Neural cell (in vitro differentiated cells): ENCODE measurements around the gene ATOH8. TPM values are rescaled to one million over a fixed set of nuclear protein-coding genes. Genes with fewer than 3 reads are reported as not detected.

Source experiments
- H2AFZ ChIP-seq: fragments of 200-600, 300-800 bp; sonication (generic), shearing (Covaris generic); 2 replicates; pipeline ENCODE4 v1.6.0; 2014; ENCODE audit warnings: low read depth, mild to moderate bottlenecking, antibody characterized with exemption, low read length, moderate library complexity
- H3F3A ChIP-seq: fragments of 200-600 bp; shearing (Covaris generic); 2 replicates; pipeline ENCODE4 v1.6.1; 2016; ENCODE audit warnings: mild to moderate bottlenecking, moderate library complexity, mixed read lengths, antibody characterized with exemption, low read length; ENCODE audit not compliant: insufficient read depth, poor library complexity, severe bottlenecking
- H3K27ac ChIP-seq: fragments of 200-600, 300-800 bp; sonication (generic), shearing (Covaris generic); 2 replicates; pipeline ENCODE4 v1.5.1; 2014; ENCODE audit warnings: mild to moderate bottlenecking, low read length, moderate library complexity
- H3K27me3 ChIP-seq: fragments of 300-800, 200-600 bp; sonication (generic), shearing (Covaris generic); 2 replicates; pipeline ENCODE4 v1.6.0; 2014; ENCODE audit warnings: mild to moderate bottlenecking, low read depth, low read length, moderate library complexity; ENCODE audit not compliant: insufficient read depth
- H3K36me3 ChIP-seq: fragments of 300-800, 200-600 bp; sonication (generic), shearing (Covaris generic); 2 replicates; pipeline ENCODE4 v1.5.1; 2014; ENCODE audit warnings: mild to moderate bottlenecking, antibody characterized with exemption, low read length, moderate library complexity; ENCODE audit not compliant: insufficient read depth
- H3K4me2 ChIP-seq: fragments of 300-800, 200-600 bp; sonication (generic), shearing (Covaris generic); 2 replicates; pipeline ENCODE4 v1.6.0; 2014; ENCODE audit warnings: mild to moderate bottlenecking, low read length
- H3K4me3 ChIP-seq: fragments of 300-800, 200-600 bp; sonication (generic), shearing (Covaris generic); 2 replicates; pipeline ENCODE4 v1.5.1; 2014; ENCODE audit warnings: mild to moderate bottlenecking, low read length, moderate library complexity
- H3K79me2 ChIP-seq: fragments of 200-600 bp; shearing (Covaris generic); replicated peaks from 2 replicates; pipeline ENCODE4 v1.6.0; 2014; ENCODE audit warnings: mild to moderate bottlenecking, low read length, moderate library complexity; ENCODE audit not compliant: insufficient read depth
- H3K9ac ChIP-seq: fragments of 300-800, 200-600 bp; sonication (generic), shearing (Covaris generic); 2 replicates; pipeline ENCODE4 v1.6.1; 2016; ENCODE audit warnings: mild to moderate bottlenecking, low read length, mixed read lengths
- H3K9me2 ChIP-seq: fragments of 200-600 bp; shearing (Covaris generic); 2 replicates; pipeline ENCODE4 v1.6.1; 2016; ENCODE audit warnings: mild to moderate bottlenecking, low read length, mixed read lengths; ENCODE audit not compliant: insufficient read depth
- H3K9me3 ChIP-seq: fragments of 200-600, 300-800 bp; sonication (generic), shearing (Covaris generic); 2 replicates; pipeline ENCODE4 v1.6.1; 2016; ENCODE audit warnings: mild to moderate bottlenecking, mixed run types, low read length, moderate library complexity, mixed read lengths
- H4K20me1 ChIP-seq: fragments of 200-600 bp; shearing (Covaris generic); 2 replicates; pipeline ENCODE4 v1.6.1; 2016; ENCODE audit warnings: mild to moderate bottlenecking, mixed run types; ENCODE audit not compliant: insufficient read depth
- CTCF ChIP-seq: fragments of 450-650 bp; IDR thresholded peaks from 2 replicates; pipeline ENCODE4 v1.5.1; 2014; ENCODE audit warnings: antibody characterized with exemption, mild to moderate bottlenecking, moderate library complexity; ENCODE audit not compliant: poor library complexity, severe bottlenecking
- EP300 ChIP-seq: fragments of 450-650 bp; conservative IDR thresholded peaks from 2 replicates; pipeline ENCODE4 v1.6.1; 2014; ENCODE audit warnings: antibody characterized with exemption, mild to moderate bottlenecking, moderate library complexity; ENCODE audit not compliant: poor library complexity, severe bottlenecking
- EZH2 ChIP-seq: fragments of 200-600, 300-800 bp; shearing (Covaris generic), sonication (generic); IDR thresholded peaks from 2 replicates; pipeline ENCODE4 v1.6.1; 2014; ENCODE audit warnings: antibody characterized with exemption, low read length, borderline replicate concordance, mild to moderate bottlenecking; ENCODE audit not compliant: insufficient read depth, poor library complexity, severe bottlenecking
- MXI1 ChIP-seq: fragments of 450-650 bp; conservative IDR thresholded peaks from 2 replicates; pipeline ENCODE4 v1.6.1; 2014; ENCODE audit warnings: antibody characterized with exemption, mild to moderate bottlenecking; ENCODE audit not compliant: poor library complexity, severe bottlenecking
- POLR2AphosphoS5 ChIP-seq: IDR thresholded peaks from 2 replicates; pipeline ENCODE4 v1.6.1; 2012
- RAD21 ChIP-seq: fragments of 450-650 bp; conservative IDR thresholded peaks from 2 replicates; pipeline ENCODE4 v1.6.1; 2014; ENCODE audit warnings: antibody characterized with exemption, mild to moderate bottlenecking, moderate library complexity
- SMC3 ChIP-seq: fragments of 450-650 bp; conservative IDR thresholded peaks from 2 replicates; pipeline ENCODE4 v1.6.1; 2014; ENCODE audit warnings: antibody characterized with exemption, mild to moderate bottlenecking, moderate library complexity; ENCODE audit not compliant: poor library complexity
- TAF1 ChIP-seq: IDR thresholded peaks from 2 replicates; pipeline ENCODE4 v1.6.1; 2012; ENCODE audit warnings: low read depth
- polyA plus RNA-seq: library from polyadenylated mRNA; depleted of rRNA; stranded (reverse); fragments of >200 nt; gene quantifications from 2 replicates; pipeline ENCODE4 v1.2.3, GENCODE V29; 2014
- TF ChIP-seq, protein P1 (sequence below): IDR thresholded peaks from 2 replicates; pipeline ENCODE4 v1.6.1; 2012; ENCODE audit warnings: borderline replicate concordance

The ATOH8 gene
- polyA plus RNA-seq, 1 donor from 2014 or later: 1.6 TPM

DNA sequence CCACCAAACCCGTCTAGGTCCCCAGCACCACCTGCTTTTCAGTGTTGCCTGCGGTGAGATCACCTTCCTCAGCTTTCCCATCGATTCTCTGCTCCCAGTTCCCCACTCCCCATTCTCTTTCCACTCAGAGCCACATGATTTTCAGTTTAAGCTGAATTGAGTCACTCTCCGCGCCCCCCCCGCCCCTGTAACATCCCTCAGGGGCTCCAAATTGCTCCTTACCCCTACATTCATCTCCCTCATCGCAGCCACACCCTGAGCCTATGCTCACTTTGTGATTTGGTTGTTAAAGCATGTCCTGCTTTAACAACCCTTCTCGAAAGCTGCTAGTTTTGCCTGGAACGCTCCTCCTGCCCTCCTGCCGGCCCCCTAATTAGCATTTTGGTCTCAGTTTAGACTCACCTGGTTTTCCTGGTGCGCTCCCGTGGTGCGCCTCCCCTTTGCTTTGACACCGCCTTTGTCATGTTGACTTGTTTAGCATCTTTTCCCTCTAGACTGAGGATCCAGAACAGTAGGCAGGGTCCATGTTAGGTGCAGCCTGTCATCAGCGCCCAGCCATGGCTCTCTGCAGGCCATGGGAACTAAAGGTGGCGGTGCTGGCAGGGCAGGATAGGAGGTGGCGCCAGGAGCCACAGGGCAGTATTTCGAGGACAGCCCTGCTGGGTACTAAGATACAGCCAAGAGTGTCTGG, 74.2 kb downstream of the ATOH8 start:
- no peaks in the 10 kb centered on the region for H4K20me1 ChIP-seq
- H3K9me2 ChIP-seq: no peaks in the 10 kb centered on the region
- H3K27ac ChIP-seq: no peak overlapping the region
- H2AFZ ChIP-seq: no peak overlapping the region
- no peaks in the 10 kb centered on the region for H3K27me3 ChIP-seq
- no peaks in the 10 kb centered on the region for H3K79me2 ChIP-seq
- H3F3A ChIP-seq: no peaks in the 10 kb centered on the region
- no peaks in the 10 kb centered on the region for H3K36me3 ChIP-seq
- TF ChIP-seq POLR2AphosphoS5 (no peak), MXI1 (no peak), RAD21 (no peak), CTCF (no peak), EP300 (no peak), SMC3 (no peak), TAF1 (no peak), EZH2 (no peak)
- TF ChIP-seq, protein P1, sequence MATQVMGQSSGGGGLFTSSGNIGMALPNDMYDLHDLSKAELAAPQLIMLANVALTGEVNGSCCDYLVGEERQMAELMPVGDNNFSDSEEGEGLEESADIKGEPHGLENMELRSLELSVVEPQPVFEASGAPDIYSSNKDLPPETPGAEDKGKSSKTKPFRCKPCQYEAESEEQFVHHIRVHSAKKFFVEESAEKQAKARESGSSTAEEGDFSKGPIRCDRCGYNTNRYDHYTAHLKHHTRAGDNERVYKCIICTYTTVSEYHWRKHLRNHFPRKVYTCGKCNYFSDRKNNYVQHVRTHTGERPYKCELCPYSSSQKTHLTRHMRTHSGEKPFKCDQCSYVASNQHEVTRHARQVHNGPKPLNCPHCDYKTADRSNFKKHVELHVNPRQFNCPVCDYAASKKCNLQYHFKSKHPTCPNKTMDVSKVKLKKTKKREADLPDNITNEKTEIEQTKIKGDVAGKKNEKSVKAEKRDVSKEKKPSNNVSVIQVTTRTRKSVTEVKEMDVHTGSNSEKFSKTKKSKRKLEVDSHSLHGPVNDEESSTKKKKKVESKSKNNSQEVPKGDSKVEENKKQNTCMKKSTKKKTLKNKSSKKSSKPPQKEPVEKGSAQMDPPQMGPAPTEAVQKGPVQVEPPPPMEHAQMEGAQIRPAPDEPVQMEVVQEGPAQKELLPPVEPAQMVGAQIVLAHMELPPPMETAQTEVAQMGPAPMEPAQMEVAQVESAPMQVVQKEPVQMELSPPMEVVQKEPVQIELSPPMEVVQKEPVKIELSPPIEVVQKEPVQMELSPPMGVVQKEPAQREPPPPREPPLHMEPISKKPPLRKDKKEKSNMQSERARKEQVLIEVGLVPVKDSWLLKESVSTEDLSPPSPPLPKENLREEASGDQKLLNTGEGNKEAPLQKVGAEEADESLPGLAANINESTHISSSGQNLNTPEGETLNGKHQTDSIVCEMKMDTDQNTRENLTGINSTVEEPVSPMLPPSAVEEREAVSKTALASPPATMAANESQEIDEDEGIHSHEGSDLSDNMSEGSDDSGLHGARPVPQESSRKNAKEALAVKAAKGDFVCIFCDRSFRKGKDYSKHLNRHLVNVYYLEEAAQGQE: no peak
- H3K4me2 ChIP-seq: no peak overlapping the region
- H3K4me3 ChIP-seq: no peak overlapping the region
- no peak overlapping the region for H3K9ac ChIP-seq
- H3K9me3 ChIP-seq: no peaks in the 10 kb centered on the region

- H2AFZ ChIP-seq: no peak overlapping the region
These were observed 74.9 kb downstream of the ATOH8 start for GRCh38 chr2:85828725-85829124.

More at GRCh38 chr2:85828725-85829124, 74.9 kb downstream of the ATOH8 start:
- H3K4me3 ChIP-seq: no peak overlapping the region
- no peak for TF ChIP-seq SMC3
- TF ChIP-seq TAF1: no peak
- TF ChIP-seq POLR2AphosphoS5: no peak
- no peak for TF ChIP-seq RAD21
- TF ChIP-seq MXI1: no peak
- TF ChIP-seq, protein P1: no peak
- no peak for TF ChIP-seq CTCF
- no peak for TF ChIP-seq EP300
- TF ChIP-seq EZH2: no peak
- no peaks in the 10 kb centered on the region for H3K9me3 ChIP-seq
- no peak overlapping the region for H3K4me2 ChIP-seq
- no peaks in the 10 kb centered on the region for H3K36me3 ChIP-seq
- H3K79me2 ChIP-seq: no peaks in the 10 kb centered on the region
- no peaks in the 10 kb centered on the region for H3K9me2 ChIP-seq
- no peak overlapping the region for H3K27ac ChIP-seq
- H3K27me3 ChIP-seq: no peaks in the 10 kb centered on the region
- no peaks in the 10 kb centered on the region for H3F3A ChIP-seq
- H3K9ac ChIP-seq: no peak overlapping the region
- H4K20me1 ChIP-seq: no peaks in the 10 kb centered on the region
